HepG2 (cell line): ENCODE measurements around the gene TRIM2.

Experiments
- ATF4 ChIP-seq, 2 experiments: fragments of 450-650 bp in 1 of 2; sonication (generic) in 1 of 2; formaldehyde crosslinking; IDR thresholded peaks; 2 replicates each; pipeline versions ENCODE4 v1.5.0 to v1.8.0; 2020 to 2022; ENCODE audit warnings: mild to moderate bottlenecking in 1 of 2, missing genetic modification reagents in 1 of 2
- E2F1 ChIP-seq: sonication (generic); formaldehyde crosslinking; IDR thresholded peaks from 2 replicates; pipeline ENCODE4 v1.5.0; 2020; ENCODE audit warnings: missing genetic modification reagents
- POLR2A ChIP-seq, 2 experiments: IDR thresholded peaks; 2 replicates each; pipeline ENCODE4 v1.6.1; 2011; ENCODE audit warnings: low read depth in 2 of 2, low read length in 2 of 2, mild to moderate bottlenecking in 1 of 2, moderate library complexity in 1 of 2; ENCODE audit not compliant: insufficient read depth in 1 of 2
- RAD21 ChIP-seq: fragments of 450-650 bp; formaldehyde crosslinking; IDR thresholded peaks from 2 replicates; pipeline ENCODE4 v1.5.0; 2020; ENCODE audit warnings: mild to moderate bottlenecking
- RBAK ChIP-seq: sonication (generic); formaldehyde crosslinking; IDR thresholded peaks from 2 replicates; pipeline ENCODE4 v1.5.1; 2020; ENCODE audit warnings: mild to moderate bottlenecking, missing genetic modification reagents
- STAT5B ChIP-seq: sonication (generic); formaldehyde crosslinking; IDR thresholded peaks from 2 replicates; pipeline ENCODE4 v1.4.0; 2020; ENCODE audit warnings: missing genetic modification reagents
- TBX2 ChIP-seq: sonication (generic); formaldehyde crosslinking; IDR thresholded peaks from 2 replicates; pipeline ENCODE4 v1.5.0; 2020; ENCODE audit warnings: missing genetic modification reagents, mild to moderate bottlenecking, borderline replicate concordance
- ZBTB14 ChIP-seq: sonication (generic); formaldehyde crosslinking; IDR thresholded peaks from 2 replicates; pipeline ENCODE4 v1.4.0; 2020; ENCODE audit warnings: missing genetic modification reagents

- TF ChIP-seq E2F1 (CRISPR knock-in tag) (no peak), TBX2 (CRISPR knock-in tag) (no peak), RAD21 (peak; percentile 27; the same call in 1 of the 2 replicates), STAT5B (CRISPR knock-in tag) (no peak), RBAK (CRISPR knock-in tag) (no peak), ZBTB14 (CRISPR knock-in tag) (no peak), ATF4 (CRISPR knock-in tag; IDR thresholded peaks at IDR 0.05) (no peak), POLR2A (IDR thresholded peaks at IDR 0.05; ENCODE audit: insufficient read depth in 1 of 2, low read depth in 2 of 2, low read length in 2 of 2) (no peak)
Observed at GRCh38 chr4:153207567-153207966, 3.3 kb downstream of the TRIM2 start.
